Lung (tissue), 12 donors: Measurements from ENCODE around the gene HDDC3. TPM values are rescaled to one million over a fixed set of nuclear protein-coding genes. Genes with fewer than 3 reads are reported as not detected.
A peak's percentile ranks its signal among the peaks of the same experiment; 100 is the strongest.

Experiments
- ATAC-seq: fragments of 200-7000 bp; cut with Tn5 transposase; one replicate; pipeline ENCODE4 v1.9.1; 2020; ENCODE audit warnings: moderate number of reproducible peaks; ENCODE audit not compliant: insufficient read depth, low FRiP score
- DNase-seq, 3 donors: peaks; one replicate each; pipeline ENCODE4 v3.0.0-alpha.2; 2013 to 2017
- H3K27ac ChIP-seq, 2 donors: one replicate each; pipeline ENCODE4 v1.5.1; 2013; ENCODE audit warnings: mild to moderate bottlenecking in 2 of 2, moderate library complexity in 2 of 2, control low read depth in 1 of 2, inconsistent platforms in 1 of 2, low read depth in 1 of 2, low read length in 1 of 2
- H3K27me3 ChIP-seq, 3 donors: one replicate each; pipeline ENCODE4 v1.5.1; 2013; ENCODE audit warnings: low read length in 2 of 3; ENCODE audit not compliant: control insufficient read depth in 3 of 3, insufficient read depth in 3 of 3
- H3K36me3 ChIP-seq, 4 donors: one replicate each; pipeline ENCODE4 v1.5.1; 2013; ENCODE audit warnings: low read length in 4 of 4, mild to moderate bottlenecking in 1 of 4, moderate library complexity in 1 of 4; ENCODE audit not compliant: control insufficient read depth in 4 of 4, insufficient read depth in 4 of 4
- H3K4me1 ChIP-seq, 5 donors: one replicate each; pipeline ENCODE4 v1.5.1; 2013; ENCODE audit warnings: low read length in 5 of 5, mild to moderate bottlenecking in 2 of 5, moderate library complexity in 1 of 5; ENCODE audit not compliant: control insufficient read depth in 5 of 5, insufficient read depth in 5 of 5
- H3K4me3 ChIP-seq: one replicate; pipeline ENCODE4 v1.5.1; 2013; ENCODE audit warnings: mild to moderate bottlenecking, control low read depth, moderate library complexity
- H3K9ac ChIP-seq, 2 donors: one replicate each; pipeline ENCODE4 v1.5.1; 2013; ENCODE audit warnings: low read length in 2 of 2, control low read depth in 1 of 2; ENCODE audit not compliant: insufficient read depth in 1 of 2
- H3K9me3 ChIP-seq, 4 donors: one replicate each; pipeline ENCODE4 v1.5.1; 2013; ENCODE audit warnings: low read length in 3 of 4, mild to moderate bottlenecking in 1 of 4, moderate library complexity in 1 of 4; ENCODE audit not compliant: control insufficient read depth in 4 of 4, insufficient read depth in 3 of 4
- CTCF ChIP-seq: IDR thresholded peaks from 2 replicates; pipeline ENCODE4 v1.5.1; 2012; ENCODE audit warnings: mild to moderate bottlenecking; ENCODE audit errors: control extremely low read depth, extremely low read depth
- WGBS, 2 donors: extraction: QIAGEN DNeasy Blood & Tissue Kit; methylation state at CpG; one replicate each; pipeline ENCODE4 v1.1.7; 2013; 5-methylcytosine and 5-hydroxymethylcytosine counted together
- polyA plus RNA-seq, 2 donors: library from polyadenylated mRNA; stranded (reverse); fragments of 200-250 nt; gene quantifications; one replicate each; pipeline ENCODE4 v1.2.1, GENCODE V29; 2013
- total RNA-seq, 2 donors: library from RNA; depleted of rRNA in 1 of 2; stranded (reverse); fragments of >200 nt in 1 of 2; gene quantifications; one replicate each; pipeline ENCODE4 v1.2.1, GENCODE V29; 2014 to 2021
- donor health status: control.
- donor health status: control.
- donor health status: Bipolar disorder and iron deficiency.
- donor health status: healthy.
- donor health status: DM: yes; HTN: yes; CAD: no.

The HDDC3 gene
- total and polyA plus RNA-seq, 4 donors = 12.7 to 19.6 (median 16.5) TPM

DNA sequence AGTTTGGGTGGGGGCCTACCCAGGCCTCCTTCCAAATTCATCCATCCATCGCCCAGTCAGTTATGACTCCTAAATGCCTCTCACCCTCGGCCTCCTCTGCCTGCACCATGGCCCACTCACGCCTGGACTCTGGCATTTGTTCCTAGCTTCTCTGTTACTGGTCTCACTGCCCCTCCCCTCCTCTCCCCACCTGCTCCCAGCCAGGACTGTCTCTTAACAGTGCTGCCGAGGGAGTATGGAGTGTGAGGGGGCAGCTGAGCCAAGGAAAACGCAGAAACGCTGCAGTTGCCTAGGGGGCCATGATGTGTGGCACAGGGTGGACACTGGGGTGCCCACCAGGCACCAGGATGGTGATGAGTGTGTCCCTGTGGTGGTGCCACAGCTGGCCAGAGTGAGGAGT is 25.4 kb upstream of the HDDC3 start:
- Histone ChIP-seq H3K9ac (peak overlapping the region in 1 of 2 donors; percentile 49), H3K27me3 (no peaks in the 10 kb centered on the region), H3K36me3 (peaks cover 4 to 23% (median 18%) of the 10 kb centered on the region in 4 donors), H3K27ac (no peak overlapping the region), H3K4me1 (peaks cover 0 to 19% (median 9%) of the 10 kb centered on the region in 5 donors), H3K9me3 (no peaks in the 10 kb centered on the region), H3K4me3 (no peak overlapping the region)
- ATAC-seq (no peak), DNase-seq (no peak)
- 90 to 94% methylated on average over 6 of the region's 6 CpGs for WGBS, 2 donors
- no peak for TF ChIP-seq CTCF

GRCh38 chr15:90957031-90957790 is 24.9 kb upstream of the HDDC3 start:
- H3K27ac ChIP-seq = no peak overlapping the region
- no peaks in the 10 kb centered on the region for H3K9me3 ChIP-seq
- no peaks in the 10 kb centered on the region for H3K27me3 ChIP-seq
- DNase-seq (peak; percentile 34 to 42 (median 41)), ATAC-seq (no peak)
- peaks cover 0 to 19% (median 9%) of the 10 kb centered on the region in 5 donors for H3K4me1 ChIP-seq
- H3K4me3 ChIP-seq = peak overlapping the region; percentile 46
- 33 to 52% methylated on average over 61 to 63 of the region's 63 CpGs for WGBS, 2 donors
- peaks cover 1 to 25% (median 17%) of the 10 kb centered on the region in 4 donors for H3K36me3 ChIP-seq
- peak overlapping the region; percentile 49 to 55 for H3K9ac ChIP-seq
- TF ChIP-seq CTCF = no peak

DNA sequence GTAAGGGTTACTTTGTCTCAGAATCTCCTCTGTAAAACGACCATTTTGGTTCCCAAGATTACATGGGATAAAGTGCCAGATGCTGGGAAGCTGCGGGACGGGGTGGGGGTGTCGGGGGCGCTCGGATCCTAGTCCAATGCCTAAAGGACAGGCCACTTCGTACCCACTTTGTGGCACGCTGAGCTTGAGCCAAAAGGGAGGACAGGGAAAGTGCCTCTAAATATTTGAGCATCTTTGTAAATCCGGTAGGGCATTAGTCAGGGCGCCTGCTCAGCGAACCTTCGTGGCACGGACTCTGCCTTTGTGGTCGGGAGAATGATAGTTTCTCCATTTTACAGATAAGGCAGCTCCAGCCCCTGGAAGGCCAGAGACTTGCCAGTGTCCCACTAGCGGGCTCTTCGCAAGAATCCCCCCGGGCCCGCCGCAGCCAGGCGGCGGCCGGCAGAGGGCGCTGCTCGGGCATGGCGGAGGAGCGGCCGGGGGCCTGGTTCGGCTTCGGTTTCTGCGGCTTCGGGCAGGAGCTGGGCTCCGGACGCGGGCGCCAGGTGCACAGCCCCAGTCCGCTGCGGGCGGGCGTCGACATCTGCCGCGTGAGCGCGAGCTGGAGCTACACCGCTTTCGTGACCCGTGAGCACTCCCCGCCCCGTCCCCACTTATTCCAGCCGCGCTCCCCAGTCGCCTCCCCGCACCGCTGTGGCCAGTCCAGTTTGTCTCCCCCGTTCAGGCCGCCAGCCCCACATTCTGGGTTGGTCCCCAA is 24.1 kb upstream of the HDDC3 start:
- peak overlapping the region; percentile 49 for H3K4me3 ChIP-seq
- peak; percentile 58 for TF ChIP-seq CTCF
- DNase-seq (peak; percentile 83 to 90 (median 88)), ATAC-seq (peak; percentile 51)
- H3K27me3 ChIP-seq = no peaks in the 10 kb centered on the region
- H3K36me3 ChIP-seq = peaks cover 2 to 25% (median 17%) of the 10 kb centered on the region in 4 donors
- 10 to 12% methylated on average over 52 to 56 of the region's 56 CpGs for WGBS, 2 donors
- H3K27ac ChIP-seq = peak overlapping the region in 1 of 2 donors; percentile 15
- H3K9me3 ChIP-seq = no peaks in the 10 kb centered on the region
- peak overlapping the region in 1 of 2 donors; percentile 55 for H3K9ac ChIP-seq
- H3K4me1 ChIP-seq = peaks cover 0 to 19% (median 9%) of the 10 kb centered on the region in 5 donors
